Activated CD4-positive, CD25-positive, alpha-beta regulatory T cell (primary cell): ENCODE measurements around the gene SLC12A7.
"Not testable (repeated sequence)": the region's sequence is repeated elsewhere in the genome, so short reads cannot be mapped to it uniquely, and the experiment has no call there.

Source experiments
- DNase-seq, 4 experiments: peaks; one replicate each; lab custom pipeline; 2025; lab: John Stamatoyannopoulos, UW

The SLC12A7 gene

DNA sequence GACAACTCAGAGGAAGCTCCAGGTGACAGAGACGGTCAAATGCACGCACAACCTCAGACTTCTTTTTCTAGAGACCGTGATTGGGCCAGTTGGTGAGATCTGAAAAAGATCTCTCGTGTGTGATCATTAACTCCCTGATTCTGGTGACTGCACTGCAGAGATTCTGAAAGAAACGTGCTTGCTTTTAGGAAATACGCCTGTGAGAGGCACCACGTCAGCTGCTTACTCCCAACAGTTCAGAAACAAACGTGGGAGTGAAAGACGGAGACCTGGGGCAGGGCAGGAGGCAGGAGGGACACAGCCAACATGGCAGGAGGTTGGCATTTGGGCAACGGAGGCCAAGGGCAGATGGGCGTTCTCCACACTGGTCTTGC lies 15.9 kb downstream of the SLC12A7 start:
- DNase-seq = no peak

DNA sequence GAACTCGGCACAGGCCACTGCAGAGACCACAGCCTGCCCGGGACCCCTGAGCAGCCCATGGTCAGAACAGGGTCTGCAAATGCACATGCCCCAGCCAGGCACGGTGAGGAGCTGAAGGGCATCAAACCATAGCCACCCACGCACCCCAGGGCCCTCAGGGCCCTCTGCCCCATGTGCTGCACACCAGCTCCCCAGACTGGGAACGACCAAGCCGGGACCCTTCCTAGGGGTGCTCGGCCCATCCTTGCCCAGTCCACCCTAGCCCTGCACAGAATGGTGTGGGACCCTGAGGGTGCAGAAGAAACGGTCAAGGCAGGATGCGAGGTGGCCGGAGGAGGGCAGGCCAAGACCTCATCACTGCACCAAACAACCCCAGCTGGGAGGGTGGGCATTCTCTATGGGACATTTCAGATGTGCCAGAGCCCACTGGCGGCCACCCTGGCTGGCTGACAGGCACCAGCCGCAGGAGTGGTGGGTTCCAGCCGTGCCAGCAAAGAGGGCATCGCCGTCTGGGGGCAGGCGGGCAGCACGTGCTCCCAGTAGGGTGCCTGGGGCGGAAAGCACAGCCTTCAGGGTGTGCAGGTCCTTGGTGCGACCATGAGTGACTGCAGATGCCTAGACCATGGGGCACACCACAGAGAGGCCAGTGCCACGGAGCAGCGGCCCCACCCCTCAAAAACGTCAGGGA lies 16.4 kb downstream of the SLC12A7 start:
- DNase-seq = no peak

DNA sequence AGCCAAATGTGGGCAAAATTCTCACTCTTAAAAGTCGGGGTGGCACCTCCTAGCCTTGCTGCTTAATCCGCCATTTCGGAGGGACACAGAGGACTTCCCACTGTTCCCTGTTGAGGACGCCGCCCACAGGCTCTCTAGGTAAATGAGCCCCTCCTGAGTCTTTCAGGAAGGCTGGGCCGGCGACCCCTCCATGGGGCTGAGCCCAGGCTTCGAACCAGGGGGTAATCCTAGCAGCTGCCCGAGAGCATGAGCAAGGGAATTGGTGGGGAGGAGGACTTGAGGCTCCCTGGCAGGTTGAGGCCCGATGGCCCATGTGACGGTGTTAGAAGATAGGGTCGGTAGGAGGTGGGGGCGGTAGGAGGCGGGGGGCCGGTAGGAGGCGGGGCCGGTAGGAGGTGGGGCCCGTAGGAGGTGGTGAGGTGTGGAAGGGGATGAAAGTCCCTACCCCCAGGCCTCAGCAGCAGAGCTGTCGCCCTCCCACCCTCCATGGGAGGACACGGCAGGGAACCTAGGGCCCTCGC lies 17.1 kb downstream of the SLC12A7 start:
- DNase-seq = no peak

DNA sequence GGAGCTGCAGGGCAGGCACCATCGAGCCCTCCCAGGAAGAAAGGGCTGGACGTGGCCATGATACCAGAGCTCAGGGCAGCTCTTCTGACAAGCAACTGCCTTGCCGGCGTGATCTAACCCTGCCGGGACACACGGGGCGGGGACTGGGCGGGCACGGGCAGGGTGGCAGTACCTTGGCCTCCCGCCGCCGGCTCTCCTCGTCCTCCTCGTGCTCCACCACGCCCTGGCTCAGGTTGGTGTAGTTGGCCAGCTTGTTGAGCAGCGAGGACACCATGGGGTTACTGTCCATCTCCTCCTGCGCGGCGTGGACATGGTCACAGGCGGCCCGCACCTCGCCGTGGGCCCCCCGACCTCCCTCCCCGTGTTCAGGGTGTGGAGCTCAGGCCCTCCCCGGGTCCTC lies 18.5 kb downstream of the SLC12A7 start:
- DNase-seq = no peak

DNA sequence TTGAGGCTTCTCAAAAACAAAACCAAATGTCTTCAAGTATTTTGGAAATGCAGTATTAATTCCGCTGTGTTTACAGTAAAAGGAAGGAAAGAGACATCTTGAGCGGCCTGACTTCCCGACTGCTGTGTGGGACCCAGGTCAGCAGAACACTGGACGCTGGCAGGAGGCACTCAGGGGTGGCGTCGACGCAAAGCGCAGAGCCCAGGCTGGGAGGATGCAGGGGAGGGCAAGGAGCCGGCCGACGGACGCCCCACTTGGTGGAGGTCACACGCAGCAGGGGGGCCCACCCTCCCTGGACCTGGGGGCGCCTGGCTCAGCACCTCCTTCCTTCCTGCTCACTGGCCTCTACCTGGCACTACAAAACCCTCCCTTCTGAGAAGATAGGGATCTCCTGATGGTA lies 19.7 kb downstream of the SLC12A7 start:
- no peak for DNase-seq

DNA sequence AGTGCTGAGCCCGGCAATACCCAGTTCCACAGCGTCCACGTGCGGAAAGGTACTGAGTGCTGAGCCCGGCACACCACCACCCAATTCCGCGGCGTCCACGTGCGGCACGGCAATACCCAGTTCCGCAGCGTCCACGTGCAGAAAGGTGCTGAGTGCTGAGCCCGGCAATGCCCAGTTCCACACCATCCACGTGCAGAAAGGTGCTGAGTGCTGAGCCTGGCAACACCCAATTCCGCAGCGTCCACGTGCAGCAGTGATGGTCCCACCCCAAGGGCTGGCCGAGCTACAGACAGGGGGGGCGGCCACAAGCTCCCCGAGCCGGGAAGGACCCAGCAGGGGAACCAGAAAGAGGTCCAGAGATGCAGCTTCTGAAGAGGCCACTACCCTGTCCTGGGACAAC lies 20.2 kb downstream of the SLC12A7 start:
- no peak for DNase-seq

DNA sequence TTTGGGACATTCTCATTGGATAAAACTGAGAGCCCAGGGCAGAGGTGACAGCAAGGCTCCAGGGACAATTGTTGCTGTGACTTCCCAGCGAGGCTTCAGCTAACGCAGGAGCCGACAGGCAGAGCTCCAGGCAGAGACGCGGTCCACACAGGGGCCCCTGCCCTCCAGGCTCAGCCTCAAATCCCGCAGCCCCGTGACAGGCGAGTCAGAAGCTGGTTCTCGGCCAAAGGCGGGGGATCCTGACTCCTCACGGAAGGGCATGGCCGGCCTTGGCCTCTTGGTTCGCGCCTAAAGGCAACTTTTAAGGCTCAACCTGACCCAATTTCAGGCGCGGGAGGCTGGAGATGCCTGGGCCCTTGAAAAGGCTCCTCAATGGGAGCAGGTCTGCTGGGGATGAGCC lies 21.3 kb downstream of the SLC12A7 start:
- no peak for DNase-seq

DNA sequence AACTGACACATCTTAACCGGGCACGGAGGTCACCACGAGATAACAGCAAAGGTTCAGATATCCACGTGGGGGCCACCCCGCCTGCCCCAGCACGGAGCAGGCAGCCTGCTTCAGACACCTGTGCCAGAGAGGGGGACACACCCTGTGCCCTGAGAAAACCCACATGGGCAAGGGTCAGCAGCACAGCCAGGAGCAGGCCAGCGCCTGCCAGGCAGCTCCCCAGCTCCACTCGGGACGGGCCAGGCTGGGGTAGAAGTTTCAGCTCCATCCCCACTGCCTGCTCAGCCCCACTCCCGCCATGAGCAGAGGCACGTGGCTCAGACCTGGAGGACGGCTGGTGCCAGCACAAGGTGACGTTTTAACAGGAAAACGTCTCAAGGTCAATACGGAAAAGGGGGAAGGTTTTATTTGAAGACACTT lies 22.2 kb downstream of the SLC12A7 start:
- DNase-seq = no peak

DNA sequence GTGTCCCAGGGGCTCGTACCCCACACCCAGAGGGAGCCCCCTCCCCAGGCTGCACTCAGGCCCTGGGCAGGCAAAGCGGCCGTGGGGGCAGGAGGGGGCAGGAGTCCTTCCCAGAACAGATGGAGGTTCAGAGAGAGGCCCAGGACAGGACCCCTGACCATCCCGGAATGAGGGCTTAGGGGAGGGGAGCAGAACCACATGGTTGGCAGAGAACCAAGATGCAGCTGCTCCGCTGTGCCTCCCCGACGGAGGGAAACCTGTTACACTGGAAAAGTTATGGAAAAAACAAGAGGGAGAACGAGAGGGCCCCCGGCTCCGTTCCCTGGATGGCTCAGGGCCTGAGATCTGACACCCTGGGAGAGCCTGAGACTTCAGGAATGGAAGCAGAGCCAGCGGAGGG lies 22.7 kb downstream of the SLC12A7 start:
- DNase-seq = no peak

DNA sequence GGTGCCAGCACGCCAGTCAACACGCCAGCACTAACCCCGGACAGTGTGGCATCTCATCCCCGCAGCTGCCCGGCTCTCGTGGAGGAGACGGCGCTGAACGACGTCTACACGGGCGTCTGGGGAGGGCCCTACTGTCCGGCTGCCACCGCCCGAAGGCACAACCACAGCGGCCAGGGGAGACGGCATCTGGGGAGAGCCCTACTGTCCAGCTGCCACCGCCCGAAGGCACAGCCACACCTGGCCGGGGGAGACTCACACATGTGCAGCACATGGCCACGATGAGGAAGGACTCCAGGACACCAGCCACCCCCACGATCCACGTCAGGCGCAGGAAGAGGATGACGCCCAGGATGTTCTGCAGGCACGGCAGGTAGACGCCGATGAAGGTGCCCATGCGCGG lies 23.1 kb downstream of the SLC12A7 start:
- DNase-seq = no peak

DNA sequence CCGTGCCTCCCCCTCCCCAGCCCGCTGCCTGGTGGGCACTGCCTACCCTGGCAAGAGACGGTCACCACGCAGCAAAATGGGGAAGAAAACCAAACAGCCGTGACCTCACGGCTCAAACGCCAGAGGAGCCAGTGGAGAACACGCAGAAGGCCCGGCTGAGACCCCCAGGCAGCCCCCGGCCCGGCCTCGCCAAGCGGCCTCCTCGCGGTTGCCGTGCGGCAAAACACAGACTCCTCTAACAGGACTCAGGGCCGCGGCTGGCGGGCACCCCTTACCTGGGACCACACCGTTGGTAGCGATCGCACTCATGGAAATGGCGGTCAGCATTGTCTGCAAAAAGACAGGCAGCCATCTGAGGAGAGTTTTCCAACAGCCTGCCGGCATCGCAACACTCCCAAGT lies 23.8 kb downstream of the SLC12A7 start:
- no peak for DNase-seq

DNA sequence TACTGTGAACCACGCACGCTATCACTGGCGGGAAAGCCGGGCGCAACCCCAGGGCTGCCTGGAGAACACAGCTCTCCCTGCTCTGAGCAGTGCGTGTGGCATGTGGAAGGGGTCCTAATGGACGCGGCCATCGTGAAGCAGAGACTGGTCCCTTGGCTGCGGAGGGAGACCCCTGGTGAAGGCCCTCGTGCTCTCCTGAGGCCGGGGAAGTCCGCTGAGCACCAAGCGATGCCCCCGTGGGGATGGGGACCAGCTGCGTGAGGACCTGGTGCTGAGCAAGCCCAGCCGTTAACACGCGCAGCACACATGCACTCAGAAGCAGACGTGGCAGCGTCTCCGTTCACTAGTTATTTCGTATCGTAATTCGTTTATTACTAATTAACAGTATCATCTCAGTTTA lies 24.4 kb downstream of the SLC12A7 start:
- DNase-seq = no peak

DNA sequence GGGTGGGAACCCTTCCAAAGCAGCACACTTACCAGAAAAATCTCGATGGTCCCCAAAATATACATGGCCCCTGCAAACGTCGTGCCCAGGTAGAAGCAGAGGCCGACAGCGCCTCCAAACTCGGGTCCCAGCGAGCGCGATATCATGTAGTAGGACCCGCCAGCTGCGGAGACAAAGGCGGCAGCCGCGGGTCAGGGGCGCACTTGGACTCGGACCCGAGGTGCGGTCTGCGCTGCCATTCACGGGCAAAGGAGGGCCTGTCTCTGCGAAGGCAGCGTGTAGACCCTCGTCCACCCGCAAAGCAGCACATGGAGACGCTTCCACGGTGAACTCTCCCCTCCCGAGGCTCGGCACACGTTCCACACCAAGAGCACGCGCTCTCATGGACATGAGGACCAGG lies 25.0 kb downstream of the SLC12A7 start:
- no peak for DNase-seq

DNA sequence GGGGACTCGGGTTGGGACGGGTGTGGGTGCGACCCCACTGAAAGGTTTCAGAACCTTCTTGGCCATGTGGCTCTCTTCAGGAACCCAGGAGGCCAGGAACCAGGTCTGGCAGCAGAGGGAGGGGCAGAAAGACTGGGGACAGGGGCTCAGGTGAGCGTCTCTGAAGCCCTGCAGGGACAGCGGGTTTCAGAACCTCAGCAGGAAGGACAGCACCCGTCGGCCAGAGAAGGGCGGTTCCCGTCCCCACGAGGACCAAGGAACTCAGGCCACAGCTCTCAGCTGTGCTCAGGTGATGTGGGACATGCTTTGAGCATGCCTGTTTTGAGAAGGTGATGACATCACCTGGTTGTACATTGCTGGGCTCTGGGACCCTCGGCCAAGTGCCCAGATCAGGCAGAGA lies 25.7 kb downstream of the SLC12A7 start:
- no peak for DNase-seq

DNA sequence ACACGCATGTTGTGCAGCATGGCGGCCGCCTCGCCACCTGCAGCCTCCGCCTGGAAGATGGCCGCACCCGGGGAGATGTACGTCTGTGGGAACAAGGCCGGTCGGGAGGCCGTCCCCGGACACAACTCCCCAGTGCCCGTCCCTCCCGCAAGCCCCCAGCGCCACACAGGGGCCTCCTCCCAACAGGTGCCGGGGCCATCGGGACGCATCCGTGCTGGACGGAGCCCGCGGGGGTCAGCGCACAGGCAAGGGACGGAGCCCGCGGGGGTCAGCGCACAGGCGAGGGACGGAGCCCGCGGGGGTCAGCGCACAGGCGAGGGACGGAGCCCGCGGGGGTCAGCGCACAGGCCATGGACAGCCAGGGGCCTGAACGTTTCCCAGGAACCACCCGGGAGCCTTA lies 26.5 kb downstream of the SLC12A7 start:
- no peak for DNase-seq

DNA sequence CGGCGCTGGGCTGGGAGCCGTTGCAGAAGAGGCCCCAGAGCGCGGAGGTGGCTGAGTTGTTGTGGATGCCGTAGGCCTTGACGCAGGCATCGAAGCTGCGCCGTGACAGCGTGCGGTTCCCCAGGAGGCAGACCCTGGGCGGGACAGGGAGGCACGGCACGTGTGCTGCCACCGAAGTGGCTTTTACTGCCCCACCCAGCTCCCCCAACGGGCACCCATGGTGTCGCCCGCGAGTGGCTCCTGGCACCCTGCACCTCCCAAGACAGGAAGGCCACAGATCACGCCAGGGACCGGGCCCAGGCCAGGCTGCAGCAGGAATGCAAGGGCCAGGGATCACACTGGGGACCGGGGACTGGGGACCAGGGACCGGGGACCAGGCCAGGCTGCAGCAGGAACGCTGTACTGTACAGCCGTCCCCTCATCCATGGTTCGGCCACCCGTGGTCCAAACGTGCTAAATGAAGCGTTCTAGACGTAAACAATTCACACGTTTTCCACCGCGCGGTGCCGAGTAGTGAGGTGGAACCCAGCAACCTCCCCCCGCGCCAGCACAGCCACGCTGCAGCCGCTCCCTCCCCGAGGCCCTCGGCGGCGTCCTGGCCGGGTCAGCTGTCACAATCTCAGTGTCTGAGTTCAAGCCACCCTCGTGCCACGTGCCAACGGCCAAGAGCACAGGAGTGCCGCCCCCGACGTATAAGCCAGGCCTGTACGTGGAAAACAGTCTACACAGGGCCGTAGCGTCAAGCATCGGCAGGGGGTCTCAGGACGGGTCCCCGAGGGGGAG lies 27.8 kb downstream of the SLC12A7 start:
- no peak for DNase-seq

DNA sequence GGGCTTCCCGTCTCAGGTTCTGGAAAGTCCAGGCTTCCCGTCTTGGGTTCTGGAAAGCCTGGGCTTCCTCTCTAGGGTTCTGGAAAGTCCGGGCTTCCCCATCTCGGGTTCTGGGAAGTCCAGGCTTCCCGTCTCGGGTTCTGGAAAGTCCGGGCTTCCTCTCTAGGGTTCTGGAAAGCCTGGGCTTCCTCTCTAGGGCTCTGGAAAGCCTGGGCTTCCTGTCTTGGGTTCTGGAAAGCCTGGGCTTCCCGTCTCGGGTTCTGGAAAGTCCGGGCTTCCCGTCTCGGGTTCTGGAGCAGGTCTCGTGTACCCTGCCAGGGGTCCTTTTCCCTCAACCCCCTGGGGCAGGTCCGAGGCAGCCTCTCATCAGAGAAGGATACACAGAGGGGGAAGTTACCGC lies 28.8 kb downstream of the SLC12A7 start:
- not testable (repeated sequence) for DNase-seq

DNA sequence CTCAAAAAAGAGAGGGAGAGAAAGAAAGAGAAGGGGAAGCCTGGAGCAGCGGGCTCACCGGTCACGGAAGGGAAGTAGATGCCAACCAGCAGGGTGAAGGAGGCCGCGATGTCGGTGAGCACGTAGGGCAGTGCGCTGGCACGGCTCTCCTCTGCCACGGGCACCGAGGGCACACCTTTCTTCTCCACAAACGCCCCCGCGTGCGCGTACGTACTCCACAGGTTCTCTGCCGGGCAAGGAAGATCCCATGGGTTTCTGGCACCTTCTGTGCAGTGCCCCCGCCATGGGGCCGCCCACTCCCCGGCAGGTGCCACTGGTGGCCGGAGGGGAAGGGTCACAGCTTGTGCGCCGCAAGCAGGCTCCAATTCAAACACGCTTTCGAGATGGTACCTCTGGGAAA lies 30.3 kb downstream of the SLC12A7 start:
- no peak for DNase-seq

DNA sequence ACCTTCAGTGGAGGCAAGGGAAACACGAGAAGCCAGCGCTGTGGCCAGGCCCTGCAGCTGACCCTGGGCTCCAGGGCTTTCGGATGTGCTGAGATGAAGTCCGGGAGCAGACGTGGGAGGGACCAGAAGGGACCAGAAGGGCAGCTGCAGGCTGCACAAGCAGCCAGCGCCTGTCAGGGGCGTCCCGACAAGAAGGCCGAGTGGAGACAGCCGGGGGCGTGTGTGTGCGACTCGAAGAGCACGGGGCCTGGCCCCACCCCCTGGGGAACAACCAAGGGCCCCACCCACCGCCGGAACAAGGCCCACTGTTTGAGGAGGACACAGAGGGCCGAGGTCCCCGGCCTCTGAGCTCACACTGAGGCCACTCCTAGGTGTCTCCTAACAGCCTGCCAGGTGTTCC lies 31.4 kb downstream of the SLC12A7 start:
- no peak for DNase-seq

DNA sequence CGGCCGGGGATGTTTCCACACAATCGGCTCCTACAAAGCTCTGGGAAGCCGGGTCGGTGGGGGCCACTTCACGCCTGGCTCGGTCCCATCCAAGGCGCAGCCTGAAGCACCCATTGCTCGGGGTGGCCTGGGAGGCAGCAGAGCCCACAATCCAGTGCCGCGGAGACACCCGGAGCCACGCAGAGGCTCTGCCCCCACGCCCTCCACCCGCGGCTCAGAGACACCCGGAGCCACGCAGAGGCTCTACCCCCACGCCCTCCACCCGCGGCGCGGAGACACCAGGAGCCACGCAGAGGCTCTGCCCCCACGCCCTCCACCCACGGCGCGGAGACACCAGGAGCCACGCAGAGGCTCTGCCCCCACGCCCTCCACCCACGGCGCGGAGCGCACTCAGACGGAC lies 31.9 kb downstream of the SLC12A7 start:
- no peak for DNase-seq

DNA sequence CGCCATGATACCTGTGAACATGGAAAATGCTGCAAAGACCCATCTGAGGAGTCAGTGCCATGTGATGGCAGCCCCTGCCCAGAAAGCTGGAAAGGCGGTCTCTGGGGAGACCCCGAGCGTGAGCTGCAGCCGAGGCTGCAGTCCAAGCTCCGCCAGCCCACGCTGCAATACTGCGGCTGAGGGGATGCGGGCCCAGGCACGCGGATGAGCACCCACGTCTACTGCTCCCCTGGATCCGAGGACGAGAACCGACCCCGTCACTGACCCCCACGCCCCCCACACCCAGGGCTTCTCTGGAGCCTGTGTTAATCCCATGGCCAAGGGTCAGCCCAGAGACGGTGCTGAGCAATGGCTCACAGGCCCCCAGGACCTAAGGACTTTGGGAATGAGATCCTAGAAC lies 32.4 kb downstream of the SLC12A7 start:
- DNase-seq = no peak

DNA sequence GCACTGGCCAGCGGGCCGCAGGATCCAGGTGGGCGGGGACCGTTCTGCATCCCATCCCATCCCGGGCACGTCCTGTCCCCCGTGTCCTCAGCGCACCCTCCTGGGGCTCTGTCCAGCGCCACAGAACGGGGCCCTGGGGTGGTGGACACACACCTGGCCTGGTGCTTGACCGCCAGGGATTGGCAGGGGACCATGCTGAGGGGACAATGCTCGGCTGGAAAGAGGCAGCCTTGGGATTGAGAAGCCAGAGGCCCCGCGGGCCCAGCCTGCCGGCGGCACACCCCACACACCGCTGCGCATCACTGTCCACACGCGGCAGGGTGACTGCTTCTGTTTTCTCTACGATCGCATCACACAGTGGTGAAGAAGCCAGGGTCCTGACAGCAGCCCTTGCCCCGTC lies 33.0 kb downstream of the SLC12A7 start:
- no peak for DNase-seq

DNA sequence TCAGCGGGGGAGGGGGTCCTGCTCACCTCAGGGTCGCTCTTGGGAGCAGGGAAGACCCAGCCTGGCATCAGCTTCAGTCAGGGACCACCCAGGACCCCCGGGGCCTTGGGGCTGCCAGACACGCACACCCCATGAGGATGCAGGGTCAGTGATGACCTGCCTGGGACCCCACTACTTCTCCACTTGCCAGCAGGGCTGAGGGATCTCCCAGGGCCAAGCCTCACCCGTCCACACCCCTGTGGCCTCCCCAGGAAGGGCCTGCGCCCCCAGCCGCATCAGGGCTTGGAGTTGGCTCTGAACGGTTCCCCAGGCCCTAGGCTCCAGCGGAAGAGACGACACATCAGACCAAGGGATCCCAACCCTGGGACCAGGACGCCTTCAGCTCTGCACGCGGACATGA lies 33.7 kb downstream of the SLC12A7 start:
- no peak for DNase-seq
